Endothelial cell (in vitro differentiated cells): ENCODE measurements around the gene ITCH. TPM values are rescaled to one million over a fixed set of nuclear protein-coding genes. Genes with fewer than 3 reads are reported as not detected.

Experiments
- DNase-seq: peaks from one replicate; pipeline ENCODE4 v3.0.0; 2021; ENCODE audit warnings: low spot score
- H3K27ac Mint-ChIP-seq: one replicate; pipeline ENCODE4 v1.8.0; 2021; ENCODE audit warnings: mixed read lengths, inconsistent platforms; ENCODE audit not compliant: unreplicated experiment
- H3K27me3 Mint-ChIP-seq: one replicate; pipeline ENCODE4 v1.8.0; 2021; ENCODE audit warnings: mild to moderate bottlenecking, moderate library complexity, mixed read lengths, inconsistent platforms; ENCODE audit not compliant: unreplicated experiment
- H3K36me3 Mint-ChIP-seq: one replicate; pipeline ENCODE4 v1.8.0; 2021; ENCODE audit warnings: mild to moderate bottlenecking, low read depth, mixed read lengths, inconsistent platforms; ENCODE audit not compliant: unreplicated experiment
- H3K4me1 Mint-ChIP-seq: one replicate; pipeline ENCODE4 v1.8.0; 2021; ENCODE audit warnings: mild to moderate bottlenecking, mixed read lengths, inconsistent platforms; ENCODE audit not compliant: unreplicated experiment
- H3K4me3 Mint-ChIP-seq: one replicate; pipeline ENCODE4 v1.8.0; 2021; ENCODE audit warnings: mild to moderate bottlenecking, mixed read lengths, inconsistent platforms; ENCODE audit not compliant: unreplicated experiment
- H3K9me3 Mint-ChIP-seq: one replicate; pipeline ENCODE4 v1.8.0; 2021; ENCODE audit warnings: mixed read lengths, inconsistent platforms; ENCODE audit not compliant: unreplicated experiment
- total RNA-seq: library from RNA; stranded (reverse); fragmentation: NEBNext Ultra II Directional; extraction: Animal tissue kit (Norgen Biotek cat#: 25700); gene quantifications from one replicate; pipeline ENCODE4 v1.2.1, GENCODE V29; 2021; ENCODE audit not compliant: unreplicated experiment
- TF ChIP-seq, protein P1 (sequence below): fragments of 200-600 bp; sonication (generic); IDR thresholded peaks from one replicate; pipeline ENCODE4 v1.5.0; 2021; ENCODE audit warnings: antibody characterized with exemption; ENCODE audit not compliant: unreplicated experiment

ITCH gene
- total RNA-seq, 1 donor from 2014 or later: 46.8 TPM

DNA sequence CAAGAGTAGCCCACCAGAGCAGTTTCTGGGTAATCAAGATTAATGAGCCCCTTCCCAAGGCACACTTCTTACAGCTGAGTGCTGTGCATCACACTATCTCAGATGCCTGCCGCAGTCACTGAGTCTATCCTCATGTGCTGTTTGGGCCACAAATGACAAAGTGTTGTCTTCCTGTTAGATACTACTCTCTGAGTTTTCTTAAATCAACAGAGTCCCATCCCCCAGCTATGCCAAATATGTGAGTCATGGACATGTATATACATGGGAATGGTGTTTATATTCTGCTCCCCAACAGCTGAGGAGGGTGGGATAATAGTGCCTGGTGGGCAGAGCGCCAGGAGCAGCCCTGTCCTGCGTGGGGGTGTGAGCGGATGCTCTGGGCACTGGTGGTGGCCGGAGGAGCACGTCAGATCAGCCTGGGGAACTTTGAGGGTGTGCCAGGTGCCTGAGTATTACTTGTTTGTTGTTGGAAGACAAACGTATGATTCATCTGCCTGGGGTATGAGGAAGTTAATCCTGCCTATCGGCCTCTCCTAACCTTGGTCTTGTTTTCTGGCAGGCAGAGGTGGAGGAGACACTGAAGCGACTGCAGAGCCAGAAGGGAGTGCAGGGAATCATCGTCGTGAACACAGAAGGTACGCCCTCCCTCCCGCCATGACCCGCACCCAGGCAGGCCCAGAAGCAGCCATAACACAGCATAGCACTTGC lies 162.8 kb downstream of the ITCH start:
- Mint-ChIP-seq H3K4me1 (peaks cover 3% of the 10 kb centered on the region), H3K9me3 (no peaks in the 10 kb centered on the region), H3K4me3 (no peak overlapping the region), H3K27me3 (peaks cover 7% of the 10 kb centered on the region), H3K27ac (peak overlapping the region; percentile 61), H3K36me3 (peaks cover 45% of the 10 kb centered on the region)
- DNase-seq: no peak
- TF ChIP-seq, protein P1, sequence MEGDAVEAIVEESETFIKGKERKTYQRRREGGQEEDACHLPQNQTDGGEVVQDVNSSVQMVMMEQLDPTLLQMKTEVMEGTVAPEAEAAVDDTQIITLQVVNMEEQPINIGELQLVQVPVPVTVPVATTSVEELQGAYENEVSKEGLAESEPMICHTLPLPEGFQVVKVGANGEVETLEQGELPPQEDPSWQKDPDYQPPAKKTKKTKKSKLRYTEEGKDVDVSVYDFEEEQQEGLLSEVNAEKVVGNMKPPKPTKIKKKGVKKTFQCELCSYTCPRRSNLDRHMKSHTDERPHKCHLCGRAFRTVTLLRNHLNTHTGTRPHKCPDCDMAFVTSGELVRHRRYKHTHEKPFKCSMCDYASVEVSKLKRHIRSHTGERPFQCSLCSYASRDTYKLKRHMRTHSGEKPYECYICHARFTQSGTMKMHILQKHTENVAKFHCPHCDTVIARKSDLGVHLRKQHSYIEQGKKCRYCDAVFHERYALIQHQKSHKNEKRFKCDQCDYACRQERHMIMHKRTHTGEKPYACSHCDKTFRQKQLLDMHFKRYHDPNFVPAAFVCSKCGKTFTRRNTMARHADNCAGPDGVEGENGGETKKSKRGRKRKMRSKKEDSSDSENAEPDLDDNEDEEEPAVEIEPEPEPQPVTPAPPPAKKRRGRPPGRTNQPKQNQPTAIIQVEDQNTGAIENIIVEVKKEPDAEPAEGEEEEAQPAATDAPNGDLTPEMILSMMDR: no peak

GRCh38 chr20:34526466-34526865 lies 163.4 kb downstream of the ITCH start:
- TF ChIP-seq, protein P1: no peak
- Mint-ChIP-seq H3K36me3 (peaks cover 47% of the 10 kb centered on the region), H3K4me3 (peak overlapping the region; percentile 66)

GRCh38 chr20:34527016-34527415 lies 163.9 kb downstream of the ITCH start:
- no peak for DNase-seq
- H3K4me3 Mint-ChIP-seq: peak overlapping the region; percentile 23
- no peaks in the 10 kb centered on the region for H3K9me3 Mint-ChIP-seq
- H3K36me3 Mint-ChIP-seq: peaks cover 49% of the 10 kb centered on the region
- H3K27me3 Mint-ChIP-seq: peaks cover 7% of the 10 kb centered on the region
- peaks cover 2% of the 10 kb centered on the region for H3K4me1 Mint-ChIP-seq
- TF ChIP-seq, protein P1: no peak
- peak overlapping the region; percentile 32 for H3K27ac Mint-ChIP-seq

More at GRCh38 chr20:34526466-34526865, 163.4 kb downstream of the ITCH start:
- Mint-ChIP-seq H3K27ac (peak overlapping the region; percentile 32), H3K4me1 (peaks cover 3% of the 10 kb centered on the region), H3K9me3 (no peaks in the 10 kb centered on the region), H3K27me3 (peaks cover 7% of the 10 kb centered on the region)
- no peak for DNase-seq

- DNase-seq: no peak
- Mint-ChIP-seq H3K4me3 (no peak overlapping the region), H3K36me3 (peaks cover 47% of the 10 kb centered on the region), H3K9me3 (no peaks in the 10 kb centered on the region), H3K27ac (no peak overlapping the region), H3K27me3 (peaks cover 6% of the 10 kb centered on the region), H3K4me1 (no peaks in the 10 kb centered on the region)
- TF ChIP-seq, protein P1: no peak
These were observed 165.8 kb downstream of the ITCH start for GRCh38 chr20:34528921-34529297.

GRCh38 chr20:34529742-34530141 lies 166.7 kb downstream of the ITCH start:
- TF ChIP-seq, protein P1: no peak
- no peak for DNase-seq
- Mint-ChIP-seq H3K4me3 (no peak overlapping the region), H3K36me3 (peaks cover 54% of the 10 kb centered on the region), H3K4me1 (no peaks in the 10 kb centered on the region), H3K9me3 (no peaks in the 10 kb centered on the region), H3K27ac (no peak overlapping the region), H3K27me3 (peaks cover 6% of the 10 kb centered on the region)
